Stimulated activated CD4-positive, alpha-beta T cell treated with anti-CD3 and anti-CD28 coated beads, Interleukin-4, amount 100 ng/mL, for 24 hours (primary cell): ENCODE measurements around the gene CD247.

Experiments used
- DNase-seq: peaks from one replicate; pipeline ENCODE4 v3.0.0-alpha.2; 2020

The CD247 gene

GRCh38 chr1:167457936-167458584 lies 60.3 kb downstream of the CD247 start:
- DNase-seq: no peak

DNA sequence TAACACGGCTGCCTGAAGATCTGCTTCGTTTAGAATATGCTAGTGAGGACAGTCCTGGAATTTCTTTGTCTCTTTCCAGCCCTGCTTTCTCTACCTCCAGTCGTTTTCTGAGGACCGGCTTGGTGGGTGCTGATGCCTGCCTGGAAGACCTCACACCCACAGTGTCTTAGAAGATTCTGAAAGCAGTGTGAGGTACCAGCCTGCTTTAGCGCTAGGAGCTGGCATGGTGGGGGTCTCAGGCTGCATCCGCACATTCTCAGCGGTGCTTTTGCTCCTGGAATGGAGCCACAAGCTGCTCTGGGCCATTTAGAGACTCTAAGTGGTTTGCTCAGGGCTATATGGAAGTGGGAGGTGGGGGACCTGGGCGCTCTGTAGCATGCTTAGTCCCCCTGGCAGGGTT lies 61.4 kb downstream of the CD247 start:
- no peak for DNase-seq

- DNase-seq: no peak
These were observed 61.8 kb downstream of the CD247 start for GRCh38 chr1:167456524-167456923.

DNA sequence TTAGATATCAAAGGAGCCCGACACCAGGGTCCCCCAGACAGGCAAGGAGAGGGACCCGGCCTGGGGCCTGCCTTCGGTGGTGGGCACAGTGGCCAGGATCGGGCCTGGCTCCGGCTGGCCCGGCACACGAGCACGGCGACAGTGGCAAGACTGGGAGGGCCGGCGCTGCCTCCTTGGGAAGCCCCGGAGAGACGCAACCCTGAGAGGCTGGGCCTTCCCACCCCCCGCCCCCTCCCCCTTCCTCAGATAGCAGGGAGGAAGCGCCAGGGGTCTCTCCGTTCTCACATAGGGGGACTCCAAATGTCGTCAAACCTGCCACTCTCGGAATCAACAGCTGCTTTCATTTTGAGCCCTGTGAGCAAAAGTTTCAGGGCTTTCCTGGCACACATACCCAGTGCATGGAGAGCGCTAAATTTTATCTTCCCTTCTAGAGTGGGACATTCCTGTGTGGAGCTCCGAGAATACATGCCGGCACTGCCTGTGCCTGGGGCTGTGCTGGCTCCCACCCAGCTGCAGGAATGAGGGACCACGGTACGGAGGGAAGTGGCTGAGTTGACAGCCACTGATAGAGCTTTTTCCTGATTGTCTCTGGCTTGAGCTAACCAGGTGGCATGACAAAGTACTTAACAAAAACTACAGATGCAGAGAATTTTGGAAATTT lies 62.4 kb downstream of the CD247 start:
- peak; percentile 57 for DNase-seq

- peak; percentile 79 for DNase-seq
These were observed 63.2 kb downstream of the CD247 start for GRCh38 chr1:167454894-167455785.

- no peak for DNase-seq
These were observed 63.9 kb downstream of the CD247 start for GRCh38 chr1:167454304-167454893.

DNA sequence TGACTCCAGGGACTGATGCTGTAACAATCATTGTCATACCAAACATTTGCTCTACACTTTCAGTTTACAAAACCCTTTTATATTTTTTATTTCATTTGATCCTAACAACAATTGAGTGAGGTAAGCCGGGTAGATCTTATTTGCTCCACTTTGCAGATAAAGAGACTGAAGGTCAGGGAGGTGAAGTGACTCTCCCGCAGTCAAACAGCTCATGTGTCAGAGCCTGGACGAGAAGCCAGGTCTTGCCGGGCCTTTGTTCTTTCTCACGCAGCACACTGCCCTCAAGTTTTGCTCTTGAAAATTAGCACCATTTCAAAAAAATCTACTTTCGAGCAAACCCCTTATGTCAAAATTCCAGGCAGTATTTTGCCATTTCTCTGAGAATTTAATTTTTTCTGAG lies 65.2 kb downstream of the CD247 start:
- DNase-seq: no peak

DNA sequence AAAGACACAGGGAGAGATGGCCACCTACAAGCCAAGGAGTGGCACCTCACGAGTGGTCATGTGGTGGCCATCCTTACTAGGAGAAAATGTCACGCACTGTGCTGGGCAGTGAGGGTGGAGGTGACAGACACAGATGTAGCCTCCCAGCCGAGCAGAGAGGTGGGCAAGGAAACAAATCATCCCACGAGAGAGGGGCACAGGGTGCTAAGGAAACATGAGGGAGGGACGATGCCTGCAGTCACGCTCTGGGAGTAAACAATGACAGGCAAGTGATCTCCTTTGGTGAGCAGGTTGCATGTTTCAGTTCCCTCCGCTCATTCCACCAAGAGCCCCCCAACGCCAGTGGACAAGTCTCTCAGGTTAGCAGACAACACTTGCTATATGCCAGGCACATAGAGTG lies 65.8 kb downstream of the CD247 start:
- DNase-seq: no peak

DNA sequence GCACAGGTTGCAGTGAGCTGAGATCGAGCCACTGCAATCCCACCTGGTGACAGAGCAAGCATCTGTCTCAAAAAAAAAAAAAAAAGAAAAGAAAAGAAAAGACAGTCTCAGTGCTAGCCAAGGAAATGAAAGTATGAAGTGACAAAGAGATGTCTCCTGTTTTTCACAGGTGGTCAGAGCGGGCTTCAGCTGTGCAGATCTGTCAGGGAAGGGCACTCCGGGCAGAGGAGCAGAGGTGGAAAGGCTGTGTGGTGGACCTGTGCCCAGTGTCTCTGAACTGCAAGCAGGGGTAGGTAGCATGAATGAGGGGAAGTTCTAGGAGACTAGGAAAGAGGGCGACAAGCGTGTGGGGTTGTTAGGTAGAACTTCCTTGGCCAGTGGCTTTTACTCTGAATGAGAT lies 67.5 kb downstream of the CD247 start:
- DNase-seq: no peak

GRCh38 chr1:167447521-167448136 lies 70.7 kb downstream of the CD247 start:
- DNase-seq: peak; percentile 75

- DNase-seq: no peak
These were observed 71.4 kb downstream of the CD247 start for GRCh38 chr1:167446966-167447365.

DNA sequence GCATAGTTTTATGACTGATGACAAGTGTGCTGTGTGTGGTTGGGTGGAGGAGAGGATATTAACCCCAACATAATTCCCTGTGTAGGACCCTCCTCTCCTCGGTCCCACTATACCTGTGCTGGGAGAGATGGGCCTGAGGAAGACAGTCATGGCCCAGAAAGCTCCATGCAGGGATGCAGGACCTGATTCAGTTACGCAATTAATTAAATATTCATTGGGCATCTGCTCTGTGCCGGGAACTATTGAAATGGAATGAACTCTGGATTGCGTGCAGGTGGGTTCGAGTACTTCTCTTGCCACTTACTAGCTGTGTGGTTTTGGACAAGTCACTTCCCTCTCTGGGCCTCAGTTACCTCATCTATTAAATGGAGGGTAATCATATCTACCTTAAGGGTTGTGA lies 74.6 kb downstream of the CD247 start:
- no peak for DNase-seq

DNA sequence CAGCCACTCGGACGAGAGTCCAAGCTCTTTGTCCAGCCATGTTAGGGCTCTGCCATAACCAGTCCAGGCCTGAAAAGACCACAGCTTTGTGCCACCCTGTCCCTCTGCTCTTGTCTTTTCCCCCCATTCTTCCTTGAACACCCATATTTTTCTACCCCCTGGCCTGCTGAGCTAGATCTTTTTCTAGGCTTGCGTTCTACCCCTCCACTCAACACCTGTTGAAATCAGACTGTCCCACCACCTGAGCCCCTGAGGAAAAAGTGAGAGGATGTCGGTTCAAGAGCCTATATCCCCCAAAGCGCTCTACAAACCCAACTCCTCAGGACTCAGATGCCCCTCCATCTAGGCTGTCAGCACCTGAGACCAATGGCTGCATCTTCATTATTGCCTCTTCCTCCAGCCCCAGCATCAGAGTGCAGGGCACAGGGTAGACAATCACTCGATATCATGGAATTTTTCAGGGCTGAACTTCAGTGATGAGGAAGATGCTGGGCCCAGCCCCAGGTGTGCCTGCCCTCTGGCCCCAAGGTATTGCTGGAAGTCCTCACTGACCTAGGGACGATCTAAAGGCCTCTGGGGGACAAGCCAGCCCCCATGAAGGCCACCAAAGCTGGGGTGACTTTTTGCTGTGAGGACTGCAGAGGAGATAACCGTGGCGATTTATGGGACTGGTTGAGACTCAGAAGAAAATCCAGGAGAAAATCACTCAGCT lies 75.3 kb downstream of the CD247 start:
- DNase-seq: no peak

DNA sequence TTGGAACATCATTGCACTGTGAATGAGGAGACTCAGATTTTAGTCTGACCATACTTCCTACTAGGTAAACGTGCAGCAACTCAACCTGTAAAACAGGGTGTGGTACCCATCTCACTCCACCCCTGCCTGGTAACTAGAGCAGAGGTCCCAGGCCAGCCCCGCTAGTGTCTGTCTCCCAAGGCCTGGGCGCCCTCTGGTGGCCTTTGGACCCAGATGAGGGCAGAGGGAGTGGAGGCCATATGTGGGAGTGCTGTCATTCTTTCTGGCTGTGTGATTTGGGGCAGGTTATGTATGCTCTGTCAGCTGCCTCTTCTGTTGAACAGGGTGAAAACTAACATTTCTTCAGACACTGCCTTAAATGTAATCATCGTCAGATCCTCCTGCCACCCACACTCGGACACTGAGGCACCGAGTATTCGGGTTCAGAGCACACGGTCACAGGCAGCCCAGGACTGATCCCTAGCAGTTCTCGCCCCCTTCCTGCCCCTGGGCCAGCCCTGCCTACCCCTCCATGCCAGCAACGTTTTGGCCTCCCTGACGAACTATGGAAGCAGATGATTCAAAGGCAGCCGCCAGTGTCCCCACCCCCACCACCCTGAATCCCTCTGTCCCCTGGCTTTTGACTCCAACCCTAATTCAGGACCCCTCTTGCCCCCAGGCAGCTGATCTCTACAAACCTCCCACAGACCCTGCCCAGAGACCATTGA lies 76.0 kb downstream of the CD247 start:
- DNase-seq: peak; percentile 89

DNA sequence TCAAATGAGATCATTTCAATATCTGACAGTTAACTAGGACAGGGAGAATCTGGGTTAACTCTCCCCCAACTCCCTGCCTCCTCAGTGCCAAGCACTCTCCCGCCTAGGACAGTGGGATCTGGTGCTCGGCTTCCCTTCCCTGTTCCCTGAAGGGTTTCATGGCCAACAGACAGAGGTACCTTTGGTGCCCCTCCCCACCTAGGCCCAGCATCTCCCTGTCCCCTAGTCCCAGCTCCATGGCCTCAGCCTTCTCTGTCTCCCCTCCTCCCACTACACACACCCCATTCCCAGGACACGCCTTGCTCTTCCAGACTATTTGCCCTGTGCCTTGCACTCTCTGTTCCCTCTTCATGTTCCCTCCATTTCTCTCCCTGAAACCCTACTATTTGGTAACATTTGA lies 77.1 kb downstream of the CD247 start:
- no peak for DNase-seq

- no peak for DNase-seq
These were observed 77.6 kb downstream of the CD247 start for GRCh38 chr1:167440776-167441175.

DNA sequence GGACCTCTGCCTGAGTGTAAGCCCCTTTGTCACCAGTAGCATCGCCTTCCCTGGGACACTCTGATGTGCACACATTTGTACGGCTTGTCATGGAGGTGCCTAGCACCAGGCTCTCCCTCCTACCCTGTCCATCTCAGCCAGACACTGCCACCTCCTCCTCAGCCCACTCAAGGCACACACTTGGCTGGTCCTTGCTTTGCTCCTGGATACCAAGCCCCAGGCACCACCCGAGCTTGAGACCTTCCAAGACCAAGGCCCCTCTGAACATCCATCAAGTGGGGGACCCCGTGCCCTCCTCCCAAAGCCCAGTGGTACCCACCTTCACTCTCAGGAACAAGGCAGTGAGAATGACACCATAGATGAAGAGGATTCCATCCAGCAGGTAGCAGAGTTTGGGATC lies 78.0 kb downstream of the CD247 start:
- DNase-seq: no peak

DNA sequence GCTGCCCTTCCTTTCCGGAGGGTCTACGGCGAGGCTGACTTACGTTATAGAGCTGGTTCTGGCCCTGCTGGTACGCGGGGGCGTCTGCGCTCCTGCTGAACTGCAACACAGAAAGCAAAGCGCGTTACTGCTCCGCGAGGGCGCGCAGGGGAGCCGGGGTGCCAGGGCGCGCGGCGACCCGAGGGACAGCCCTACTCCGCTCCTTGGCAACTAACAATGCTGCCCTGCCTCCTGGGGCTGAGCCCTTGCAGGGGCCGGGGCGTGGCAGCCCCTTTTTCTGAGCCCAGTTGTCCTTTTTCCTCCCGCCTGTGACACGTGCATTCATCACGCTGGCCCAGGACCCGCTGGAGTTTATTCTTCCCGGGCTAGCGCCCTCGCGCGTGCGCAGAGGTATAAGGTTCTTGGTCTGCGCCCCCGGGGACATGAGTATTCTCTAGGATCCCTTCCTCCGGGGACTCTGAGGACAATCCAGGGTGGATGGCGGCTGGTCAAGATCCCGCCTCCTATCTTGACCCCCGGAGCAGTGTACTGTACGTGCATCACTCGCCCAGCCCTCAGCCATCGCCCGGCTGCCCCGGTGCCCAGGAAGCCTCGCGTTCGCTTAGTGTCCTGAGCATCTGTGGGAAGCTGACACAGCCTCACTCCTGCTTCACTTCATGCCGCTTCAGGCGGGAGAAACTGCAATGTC lies 78.9 kb downstream of the CD247 start:
- DNase-seq: peak; percentile 32

DNA sequence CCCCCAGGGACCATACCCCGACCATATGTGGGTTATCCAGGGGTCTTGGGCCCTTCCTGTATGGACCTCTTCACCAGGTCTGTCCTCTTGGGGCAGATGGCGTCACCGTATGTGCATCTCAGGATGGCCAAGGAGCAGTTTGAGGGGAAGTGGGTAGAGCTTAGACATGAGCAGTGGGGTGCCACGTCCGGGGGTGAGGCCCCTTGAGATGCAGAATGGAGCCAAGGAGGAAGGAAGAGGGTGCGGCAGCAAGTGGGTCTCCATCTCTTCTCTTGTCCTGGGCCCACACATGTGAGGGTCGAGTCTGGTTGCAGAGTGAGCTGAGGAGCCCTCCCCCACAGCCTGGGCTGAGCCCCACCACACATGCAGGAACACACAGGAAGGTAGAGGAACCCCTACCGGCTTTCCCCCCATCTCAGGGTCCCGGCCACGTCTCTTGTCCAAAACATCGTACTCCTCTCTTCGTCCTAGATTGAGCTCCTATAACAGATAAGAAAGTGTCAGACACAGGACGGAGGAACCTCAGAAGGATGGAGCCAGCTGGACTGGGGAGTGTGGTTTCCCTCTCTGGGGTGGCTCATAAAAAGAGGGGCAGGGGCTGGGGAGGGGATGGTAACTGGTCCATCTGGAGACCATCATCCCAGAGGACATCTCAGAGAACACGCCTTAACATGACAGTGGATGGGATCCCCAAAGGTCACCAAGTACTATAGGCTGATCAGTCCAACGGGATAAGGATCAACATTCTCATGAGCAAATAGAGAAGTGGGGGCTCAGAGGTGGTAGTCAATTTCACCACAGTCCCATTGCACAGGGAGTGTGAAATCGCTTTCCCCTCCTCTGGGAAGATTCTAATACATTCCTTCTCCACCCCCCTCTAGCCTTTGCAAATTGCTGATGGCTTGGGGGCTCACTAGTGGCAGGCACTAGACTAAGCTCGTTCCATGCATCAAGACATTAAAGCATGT lies 79.9 kb downstream of the CD247 start:
- no peak for DNase-seq

DNA sequence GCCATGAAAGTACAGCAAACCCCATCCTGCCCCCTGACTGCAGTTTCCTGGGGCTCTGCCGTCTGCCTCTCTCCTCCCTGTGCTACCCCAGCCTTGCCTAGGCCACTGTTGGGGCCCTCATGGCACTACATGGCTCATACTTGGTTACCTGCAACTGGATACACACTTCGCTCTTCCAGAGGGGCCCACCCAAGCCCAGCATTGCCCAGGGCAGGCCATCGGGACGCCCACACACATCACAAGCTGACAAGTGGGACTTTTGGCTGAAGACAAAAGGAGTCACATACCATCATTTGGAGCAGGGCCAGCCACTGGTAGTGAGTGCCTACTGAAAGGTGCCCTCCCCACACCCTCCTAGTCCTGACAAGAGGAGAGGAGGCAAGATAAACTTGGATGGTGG lies 82.8 kb downstream of the CD247 start:
- DNase-seq: no peak
